K562 (cell line): ENCODE measurements around the gene TSPYL4. TPM values are rescaled to one million over a fixed set of nuclear protein-coding genes. Genes with fewer than 3 reads are reported as not detected.

Source experiments
- ATAC-seq: fragments of 200-7000 bp; cut with Tn5 transposase; 3 replicates; pipeline ENCODE4 v1.9.1; 2020; ENCODE audit warnings: moderate library complexity
- BruUV-seq: library from RNA; stranded (reverse); fragments of 400-500 nt; replicated peaks from 2 replicates; lab custom pipeline; 2021; lab: Mats Ljungman, UMichigan
- CTCF ChIA-PET: fragments of 300-600 bp; formaldehyde crosslinking; extraction: SDS; loops from one replicate; lab custom pipeline; 2021; ENCODE audit warnings: low intra/inter-chr PET ratio; lab: Yijun Ruan, JAX
- POLR2A ChIA-PET: fragments of 300-600, 350-650 bp; sonication (Branson Sonifier 250); formaldehyde crosslinking; extraction: SDS; loops from one replicate; lab custom pipeline; 2021; ENCODE audit warnings: antibody characterized with exemption, inconsistent platforms; lab: Yijun Ruan, JAX
- DNase-seq, 4 experiments: peaks; one replicate each; pipeline versions ENCODE4 v3.0.0 to v3.0.0-alpha.2; 2011 to 2018; ENCODE audit warnings: low spot score in 3 of 4, mixed read lengths in 3 of 4; ENCODE audit errors: extremely low read depth in 1 of 4
- FAIRE-seq: peaks from 2 replicates; lab custom pipeline; 2011; peaks lifted over from hg19 to GRCh38; lab: Jason Lieb, UNC
- H2AFZ ChIP-seq: 2 replicates; pipeline ENCODE4 v1.6.0; 2011; ENCODE audit warnings: low read depth, low read length, control low read depth, inconsistent platforms
- H3K27ac ChIP-seq: fragments of 200-600 bp; 3 replicates; pipeline ENCODE4 v1.8.0; 2011; ENCODE audit warnings: low read depth, mild to moderate bottlenecking, control low read depth, inconsistent platforms, low read length, moderate library complexity, mixed read lengths; ENCODE audit errors: extremely low read depth
- H3K27me3 ChIP-seq, 2 experiments: fragments of 300-600 bp in 1 of 2; 2 replicates in 1 of 2; 3 replicates in 1 of 2; pipeline versions ENCODE4 v1.6.0 to v1.8.0; 2011; ENCODE audit warnings: inconsistent platforms in 2 of 2, low read length in 2 of 2, mild to moderate bottlenecking in 1 of 2, mixed read lengths in 1 of 2, moderate library complexity in 1 of 2; ENCODE audit not compliant: control insufficient read depth in 2 of 2, insufficient read depth in 2 of 2
- H3K36me3 ChIP-seq: fragments of 300-600 bp; 3 replicates; pipeline ENCODE4 v1.8.0; 2011; ENCODE audit warnings: mild to moderate bottlenecking, low read length, inconsistent platforms; ENCODE audit not compliant: control insufficient read depth, insufficient read depth
- H3K4me1 ChIP-seq, 2 experiments: fragments of 200-600 bp in 1 of 2; replicated peaks in 1 of 2; 2 replicates in 1 of 2; 3 replicates in 1 of 2; pipeline versions ENCODE4 v1.5.1 to v1.8.0; 2011; ENCODE audit warnings: inconsistent platforms in 2 of 2, low read length in 2 of 2, mild to moderate bottlenecking in 1 of 2, mixed read lengths in 1 of 2, moderate library complexity in 1 of 2; ENCODE audit not compliant: control insufficient read depth in 2 of 2, insufficient read depth in 2 of 2
- H3K4me2 ChIP-seq: 2 replicates; pipeline ENCODE4 v1.6.1; 2011; ENCODE audit warnings: low read length, control low read depth, inconsistent platforms, mixed read lengths; ENCODE audit not compliant: insufficient read depth
- H3K4me3 ChIP-seq: fragments of 200-600 bp; sonication (generic), shearing (Covaris generic); 2 replicates; pipeline ENCODE4 v1.5.1; 2016; ENCODE audit warnings: control low read depth, inconsistent platforms
- H3K79me2 ChIP-seq: fragments of 200-600 bp; 3 replicates; pipeline ENCODE4 v1.8.0; 2011; ENCODE audit warnings: low read length, inconsistent platforms; ENCODE audit not compliant: control insufficient read depth, insufficient read depth
- H3K9ac ChIP-seq, 2 experiments: 2 replicates each; pipeline versions ENCODE4 v1.6.0 to v1.6.1; 2011; ENCODE audit warnings: low read depth in 2 of 2, low read length in 2 of 2, control low read depth in 1 of 2, inconsistent platforms in 1 of 2, mild to moderate bottlenecking in 1 of 2, mixed read lengths in 1 of 2; ENCODE audit not compliant: insufficient read depth in 1 of 2
- H3K9me1 ChIP-seq: one replicate; pipeline ENCODE4 v1.6.0; 2011; ENCODE audit warnings: inconsistent platforms, mild to moderate bottlenecking, low read length, moderate library complexity; ENCODE audit not compliant: control insufficient read depth, insufficient read depth
- H3K9me3 ChIP-seq: replicated peaks from 2 replicates; pipeline ENCODE4 v1.5.1; 2011; ENCODE audit warnings: low read depth, low read length, inconsistent platforms; ENCODE audit not compliant: control insufficient read depth, insufficient read depth
- H4K20me1 ChIP-seq: replicated peaks from 2 replicates; pipeline ENCODE4 v1.6.1; 2011; ENCODE audit warnings: low read length, inconsistent platforms, mixed read lengths; ENCODE audit not compliant: control insufficient read depth, insufficient read depth
- CHD1 ChIP-seq: fragments of 200-600 bp; sonication (generic); IDR thresholded peaks from one replicate; pipeline ENCODE4 v1.6.1; 2012; ENCODE audit warnings: mild to moderate bottlenecking, moderate library complexity, low read length, inconsistent platforms
- FUS ChIP-seq: fragments of 200-400 bp; formaldehyde crosslinking; optimal IDR thresholded peaks from 2 replicates; pipeline ENCODE3; 2017; ENCODE audit warnings: low read depth, low read length
- MTA3 ChIP-seq: fragments of 450-650 bp; formaldehyde crosslinking; IDR thresholded peaks from 2 replicates; pipeline ENCODE4 v1.6.1; 2017; ENCODE audit warnings: mild to moderate bottlenecking, borderline replicate concordance
- NKRF ChIP-seq: fragments of 450-650 bp; IDR thresholded peaks from 2 replicates; pipeline ENCODE4 v1.6.1; 2016; ENCODE audit warnings: borderline replicate concordance
- NRF1 ChIP-seq, 2 experiments: fragments of 450-650 bp; IDR thresholded peaks in 1 of 2; conservative IDR thresholded peaks in 1 of 2; 2 replicates each; pipeline ENCODE4 v1.6.1; 2014; ENCODE audit warnings: mild to moderate bottlenecking in 2 of 2
- PRPF4 ChIP-seq: fragments of 200-400 bp; formaldehyde crosslinking; IDR thresholded peaks from one replicate; pipeline ENCODE4 v1.6.1; 2017; ENCODE audit warnings: low read length, low read depth, mild to moderate bottlenecking; ENCODE audit not compliant: insufficient read depth, poor library complexity, severe bottlenecking
- SIN3A ChIP-seq, 2 experiments: fragments of 150-350 bp in 1 of 2; IDR thresholded peaks; 2 replicates each; pipeline ENCODE4 v1.6.1; 2011 to 2016; ENCODE audit warnings: borderline replicate concordance in 2 of 2, low read depth in 2 of 2, low read length in 2 of 2, mild to moderate bottlenecking in 2 of 2, moderate library complexity in 2 of 2; ENCODE audit not compliant: control insufficient read depth in 1 of 2
- TFAP4 ChIP-seq: sonication (generic); formaldehyde crosslinking; IDR thresholded peaks from 2 replicates; pipeline ENCODE4 v1.8.0; 2022; ENCODE audit warnings: missing genetic modification reagents, mild to moderate bottlenecking, moderate library complexity, borderline replicate concordance
- THAP7 ChIP-seq: fragments of 250-450 bp; sonication (Bioruptor Pico); IDR thresholded peaks from 2 replicates; pipeline ENCODE4 v1.5.0; 2021
- YY1 ChIP-seq, 3 experiments: IDR thresholded peaks; 2 replicates each; pipeline ENCODE4 v1.6.1; 2011; ENCODE audit warnings: low read length in 2 of 3, mild to moderate bottlenecking in 2 of 3, moderate library complexity in 2 of 3, borderline replicate concordance in 1 of 3, control low read depth in 1 of 3, low read depth in 1 of 3; ENCODE audit not compliant: insufficient read depth in 3 of 3, insufficient replicate concordance in 2 of 3, control insufficient read depth in 1 of 3, insufficient read length in 1 of 3; ENCODE audit errors: extremely low read depth in 1 of 3
- WGBS: fragments of 100-300 bp; shearing (Covaris generic); methylation state at CpG from one replicate; pipeline ENCODE4 v1.1.6; 2016; ENCODE audit warnings: low coverage, mixed read lengths; ENCODE audit not compliant: insufficient coverage; ENCODE audit errors: missing lambda C conversion rate; 5-methylcytosine and 5-hydroxymethylcytosine counted together
- in situ Hi-C: fragments of 300-500 bp; cut with MboI; formaldehyde crosslinking; loops from 4 replicates; pipeline ENCODE4 v1.15.0; 2018; ENCODE audit warnings: inconsistent platforms, mixed read lengths
- intact Hi-C: fragments of 100-400 bp; cut with micrococcal nuclease; formaldehyde crosslinking; loops from 2 replicates; pipeline ENCODE4 v1.14.2; 2022
- polyA plus RNA-seq, 8 experiments: library from polyadenylated mRNA; depleted of rRNA in 4 of 8; stranded (reverse) in 5 of 8; unstranded in 3 of 8; fragments of >200 nt; fragmentation: Nextera tagmentation in 2 of 8; fragmentation: Illumina TruSeq in 1 of 8; extraction: Ambion mirVana in 2 of 8; extraction: Trizol in 1 of 8; gene quantifications; 2 replicates each; pipeline versions ENCODE4 v1.2.1 to v1.2.3, GENCODE V29; 2011 to 2014; ENCODE audit warnings: inconsistent platforms in 1 of 8, missing spikeins in 1 of 8
- total RNA-seq, 7 experiments: library from RNA; depleted of rRNA in 6 of 7; stranded (reverse); fragments of >200 nt in 6 of 7; fragmentation: Illumina TruSeq in 2 of 7; extraction: Trizol in 2 of 7; gene quantifications; 2 replicates each; pipeline versions ENCODE4 v1.2.1 to v1.2.3, GENCODE V29; 2011 to 2021; ENCODE audit warnings: low replicate concordance in 1 of 7

Gene TSPYL4
- total and polyA plus RNA-seq, 9 of the 15 experiments (the other 6 are each of a cell fraction or from before 2014, with no cell fraction given): 0.69 to 18.0 (median 9.1) TPM

DNA sequence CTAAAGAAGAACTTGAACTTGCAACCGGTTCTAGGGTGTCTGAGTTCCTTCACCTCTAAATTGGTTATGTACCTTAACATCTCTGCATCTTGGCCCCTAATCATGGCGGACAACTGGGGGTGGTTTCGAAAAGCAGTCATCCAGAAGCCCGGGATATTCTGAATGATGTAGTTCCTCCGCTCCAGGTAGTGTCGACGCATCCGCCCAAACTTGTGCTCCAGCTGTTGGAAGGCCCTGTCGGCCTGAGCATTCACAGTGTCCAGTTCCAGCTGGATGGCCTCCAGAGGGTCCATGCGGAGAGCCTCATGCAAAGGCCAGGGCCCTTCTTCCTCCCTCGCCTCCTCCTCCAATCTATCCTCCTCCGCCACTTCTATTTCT, 25.0 kb upstream of the TSPYL4 start:
- peak overlapping the region; percentile 95 for H3K27ac ChIP-seq
- peaks cover 28% of the 10 kb centered on the region; the same call in 2 of the 3 replicates for H3K36me3 ChIP-seq
- in situ Hi-C loops (no loop called here), intact Hi-C loops (loop anchor here (2.0 to 5.0 kb wide), 2 partner anchors 162 to 292 kb away; partner anchors contain the start of gene RWDD1)
- peaks cover 69% of the 10 kb centered on the region for H3K79me2 ChIP-seq
- DNase-seq (peak in 1 of 4 experiments; percentile 55), ATAC-seq (peak; percentile 31), FAIRE-seq (peak; percentile 32)
- H3K9me1 ChIP-seq: no peaks in the 10 kb centered on the region
- under 1% methylated on average over 11 of the region's 12 CpGs for WGBS
- peaks cover 9 to 20% of the 10 kb centered on the region in 2 experiments; a peak in 3 of 5 replicates for H3K4me1 ChIP-seq
- ChIA-PET CTCF (no interaction called here), POLR2A (interaction anchor here (0.7 to 3.0 kb wide), 5 partner anchors 9 to 169 kb away, joined by 3 to 27 read pairs (median 4); no protein-coding TSS in a partner anchor)
- BruUV-seq: TSS peak; percentile 55
- H3K9me3 ChIP-seq: no peaks in the 10 kb centered on the region
- H3K9ac ChIP-seq: peak overlapping the region; percentile 95 to 98
- peak overlapping the region; percentile 93 for H3K4me3 ChIP-seq
- H2AFZ ChIP-seq: peak overlapping the region; percentile 97
- H3K27me3 ChIP-seq: no peaks in the 10 kb centered on the region
- H3K4me2 ChIP-seq: peak overlapping the region; percentile 92
- peaks cover 18% of the 10 kb centered on the region; the same call in 1 of the 2 replicates for H4K20me1 ChIP-seq
- TF ChIP-seq FUS: no peak
- TF ChIP-seq TFAP4 (CRISPR knock-in tag): peak; percentile 70; the same call in 1 of the 2 replicates
- peak; percentile 57; the same call in 1 of the 2 replicates for TF ChIP-seq NKRF
- no peak for TF ChIP-seq THAP7 (CRISPR knock-in tag)
- peak in 1 of 3 experiments; percentile 15 for TF ChIP-seq YY1 (IDR thresholded peaks at IDR 0.05; ENCODE audit: borderline replicate concordance in 1 of 3, control insufficient read depth in 1 of 3, extremely low read depth in 1 of 3, insufficient read depth in 3 of 3, insufficient read length in 1 of 3, insufficient replicate concordance in 2 of 3, low read depth in 1 of 3, low read length in 2 of 3)
- TF ChIP-seq SIN3A (IDR thresholded peaks at IDR 0.05; ENCODE audit: borderline replicate concordance in 2 of 2, control insufficient read depth in 1 of 2, low read depth in 2 of 2, low read length in 2 of 2): peak in 1 of 2 experiments; percentile 7; a peak in 1 of 4 replicates
- TF ChIP-seq MTA3: no peak
- peak; percentile 58 for TF ChIP-seq CHD1
- TF ChIP-seq PRPF4: no peak
- peak in 1 of 2 experiments; percentile 17; a peak in 1 of 4 replicates for TF ChIP-seq NRF1 (conservative IDR thresholded peaks at IDR 0.05 in 1 of 2, IDR thresholded peaks at IDR 0.05 in 1 of 2)
